HepG2 (cell line): Measurements from ENCODE around the gene KDM4B. TPM values are rescaled to one million over a fixed set of nuclear protein-coding genes. Genes with fewer than 3 reads are reported as not detected.

Experiments used
- ATAD3A ChIP-seq: sonication (generic); formaldehyde crosslinking; IDR thresholded peaks from 2 replicates; pipeline ENCODE4 v1.4.0; 2020; ENCODE audit warnings: missing genetic modification reagents
- ATRX ChIP-seq: sonication (generic); formaldehyde crosslinking; IDR thresholded peaks from 2 replicates; pipeline ENCODE4 v1.4.0; 2020; ENCODE audit warnings: missing genetic modification reagents, borderline replicate concordance
- BORCS8-MEF2B ChIP-seq: sonication (generic); formaldehyde crosslinking; IDR thresholded peaks from 2 replicates; pipeline ENCODE4 v1.8.0; 2022; ENCODE audit warnings: mild to moderate bottlenecking, missing genetic modification reagents
- CCDC6 ChIP-seq: sonication (generic); formaldehyde crosslinking; IDR thresholded peaks from 2 replicates; pipeline ENCODE4 v1.8.1; 2022; ENCODE audit warnings: mild to moderate bottlenecking, missing genetic modification reagents, moderate library complexity
- FOXK1 ChIP-seq: sonication (generic); formaldehyde crosslinking; IDR thresholded peaks from 2 replicates; pipeline ENCODE4 v1.4.0; 2020; ENCODE audit warnings: low read depth, missing genetic modification reagents, borderline replicate concordance
- JUND ChIP-seq: sonication (generic); formaldehyde crosslinking; IDR thresholded peaks from 2 replicates; pipeline ENCODE4 v1.8.0; 2022; ENCODE audit warnings: mild to moderate bottlenecking, missing genetic modification reagents
- NFE2L1 ChIP-seq: sonication (generic); formaldehyde crosslinking; IDR thresholded peaks from 2 replicates; pipeline ENCODE4 v1.4.0; 2020; ENCODE audit warnings: missing genetic modification reagents, mild to moderate bottlenecking, borderline replicate concordance
- RAD51 ChIP-seq: fragments of 450-650 bp; IDR thresholded peaks from 2 replicates; pipeline ENCODE4 v1.6.1; 2016; ENCODE audit warnings: borderline replicate concordance
- SMAD9 ChIP-seq: sonication (generic); formaldehyde crosslinking; IDR thresholded peaks from 2 replicates; pipeline ENCODE4 v1.5.1; 2020; ENCODE audit warnings: mild to moderate bottlenecking, missing genetic modification reagents
- SMARCC2 ChIP-seq: fragments of 450-650 bp; IDR thresholded peaks from 2 replicates; pipeline ENCODE4 v1.6.1; 2017; ENCODE audit warnings: antibody characterized with exemption, mild to moderate bottlenecking
- SP4 ChIP-seq: sonication (generic); formaldehyde crosslinking; IDR thresholded peaks from 2 replicates; pipeline ENCODE4 v1.8.1; 2023; ENCODE audit warnings: mild to moderate bottlenecking, missing genetic modification reagents
- TOPORS ChIP-seq: sonication (generic); formaldehyde crosslinking; IDR thresholded peaks from 2 replicates; pipeline ENCODE4 v1.8.0; 2023; ENCODE audit warnings: mild to moderate bottlenecking, missing genetic modification reagents
- ZKSCAN8 ChIP-seq: IDR thresholded peaks from 2 replicates; pipeline ENCODE4 v1.6.1; 2016; ENCODE audit warnings: borderline replicate concordance, missing genetic modification reagents, missing compliant biosample characterization
- ZNF253 ChIP-seq: sonication (generic); formaldehyde crosslinking; IDR thresholded peaks from 2 replicates; pipeline ENCODE4 v1.8.0; 2022; ENCODE audit warnings: mild to moderate bottlenecking, missing genetic modification reagents, borderline replicate concordance
- ZNF264 ChIP-seq: sonication (generic); formaldehyde crosslinking; IDR thresholded peaks from 2 replicates; pipeline ENCODE4 v1.4.0; 2020; ENCODE audit warnings: missing genetic modification reagents
- ZNF431 ChIP-seq: sonication (generic); formaldehyde crosslinking; IDR thresholded peaks from 2 replicates; pipeline ENCODE4 v1.9.0; 2022; ENCODE audit warnings: missing genetic modification reagents, low read depth, mild to moderate bottlenecking, borderline replicate concordance
- ZNF598 ChIP-seq: sonication (generic); formaldehyde crosslinking; IDR thresholded peaks from 2 replicates; pipeline ENCODE4 v1.5.1; 2020; ENCODE audit warnings: mild to moderate bottlenecking, missing genetic modification reagents, borderline replicate concordance
- ZNF761 ChIP-seq: sonication (generic); formaldehyde crosslinking; conservative IDR thresholded peaks from 2 replicates; pipeline ENCODE4 v1.4.0; 2020; ENCODE audit warnings: mild to moderate bottlenecking, missing genetic modification reagents
- polyA plus RNA-seq, 8 experiments: library from polyadenylated mRNA; depleted of rRNA in 3 of 8; stranded (reverse) in 7 of 8; unstranded in 1 of 8; fragments of >200 nt; fragmentation: Illumina TruSeq in 4 of 8; extraction: Trizol in 4 of 8; gene quantifications; 2 replicates each; pipeline versions ENCODE4 v1.2.1 to v1.2.3, GENCODE V29; 2011 to 2016; ENCODE audit warnings: low read depth in 4 of 8, missing spikeins in 1 of 8, mixed read lengths in 1 of 8; ENCODE audit not compliant: insufficient read depth in 1 of 8
- total RNA-seq, 5 experiments: library from RNA; depleted of rRNA; stranded (reverse); fragments of >200 nt; fragmentation: Illumina TruSeq; extraction: Trizol; gene quantifications; 2 replicates each; pipeline ENCODE4 v1.2.3, GENCODE V29; 2016; ENCODE audit warnings: low read depth in 1 of 5
- TF ChIP-seq, protein P1 (sequence below): sonication (generic); formaldehyde crosslinking; IDR thresholded peaks from 2 replicates; pipeline ENCODE4 v1.9.0; 2021; ENCODE audit warnings: missing genetic modification reagents, mild to moderate bottlenecking, borderline replicate concordance
- TF ChIP-seq, protein P2 (sequence below): sonication (generic); formaldehyde crosslinking; IDR thresholded peaks from 2 replicates; pipeline ENCODE4 v1.5.1; 2020; ENCODE audit warnings: mild to moderate bottlenecking, missing genetic modification reagents
- TF ChIP-seq, protein P3 (sequence below): conservative IDR thresholded peaks from 2 replicates; pipeline ENCODE4 v1.6.1; 2018; ENCODE audit warnings: missing genetic modification reagents
- TF ChIP-seq, protein P4 (sequence below): sonication (generic); formaldehyde crosslinking; IDR thresholded peaks from 2 replicates; pipeline ENCODE4 v1.4.0; 2020; ENCODE audit warnings: missing genetic modification reagents, borderline replicate concordance

The KDM4B gene
- total and polyA plus RNA-seq, 2 of the 13 experiments (the other 11 are each of a cell fraction or from before 2014, with no cell fraction given): 4.9 to 14.6 TPM

DNA sequence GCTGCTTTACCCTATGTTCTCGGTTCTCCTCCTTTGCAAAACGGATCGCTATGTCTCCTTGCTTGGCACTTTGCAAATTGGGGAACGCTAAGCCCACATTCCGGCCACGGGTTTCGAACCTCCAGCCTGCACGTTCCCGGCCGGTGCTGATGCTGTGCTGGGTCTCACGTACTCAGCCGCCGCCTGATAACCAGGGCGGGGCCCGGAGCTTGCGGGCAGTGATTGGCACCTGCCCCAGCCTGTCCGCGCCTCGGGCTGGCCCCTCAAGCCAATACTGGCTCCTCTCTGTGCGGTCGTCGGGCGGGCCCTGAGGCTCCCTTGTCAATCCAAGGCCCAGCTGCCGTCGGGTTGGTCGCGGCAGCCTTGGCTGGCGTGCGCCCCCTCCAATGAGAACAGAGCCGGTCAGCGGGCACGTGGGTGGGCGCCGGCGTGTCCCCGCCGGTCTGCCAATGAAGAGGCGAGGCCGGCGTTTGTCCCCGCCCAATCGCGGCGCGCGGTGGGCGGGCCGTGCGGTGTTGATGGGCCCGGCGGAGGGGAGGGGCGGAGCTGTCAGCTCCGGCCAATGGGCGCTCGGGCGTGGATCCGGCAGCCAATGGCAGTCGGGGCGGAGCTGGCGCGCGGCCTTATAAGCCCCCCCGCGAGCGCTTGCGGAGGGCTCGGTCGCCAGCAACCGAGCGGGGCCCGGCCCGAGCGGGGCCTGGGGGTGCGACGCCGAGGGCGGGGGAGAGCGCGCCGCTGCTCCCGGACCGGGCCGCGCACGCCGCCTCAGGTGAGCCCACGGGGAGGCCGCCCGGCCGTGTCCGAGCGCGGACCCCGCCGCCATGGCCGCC is at the start of gene KDM4B (continued):
- TF ChIP-seq ZKSCAN8 (CRISPR knock-in tag) (no peak; the same call in 1 of the 2 replicates), ZNF431 (CRISPR knock-in tag) (no peak), RAD51 (peak; percentile 90), ZNF761 (0 out of 2 replicates have a peak, but pooled peaks have one; percentile 58), SP4 (CRISPR knock-in tag) (peak; percentile 98), ATRX (CRISPR knock-in tag) (no peak), ATAD3A (no peak), ZNF253 (CRISPR knock-in tag) (no peak), BORCS8-MEF2B (CRISPR knock-in tag) (peak; percentile 18; the same call in 1 of the 2 replicates), CCDC6 (no peak), NFE2L1 (CRISPR knock-in tag) (no peak), SMARCC2 (no peak), ZNF264 (CRISPR knock-in tag) (no peak), TOPORS (CRISPR knock-in tag) (no peak), JUND (no peak), ZNF598 (CRISPR knock-in tag) (peak; percentile 57; the same call in 1 of the 2 replicates), FOXK1 (peak; percentile 81; the same call in 1 of the 2 replicates), SMAD9 (CRISPR knock-in tag) (no peak)
- TF ChIP-seq, protein P1, sequence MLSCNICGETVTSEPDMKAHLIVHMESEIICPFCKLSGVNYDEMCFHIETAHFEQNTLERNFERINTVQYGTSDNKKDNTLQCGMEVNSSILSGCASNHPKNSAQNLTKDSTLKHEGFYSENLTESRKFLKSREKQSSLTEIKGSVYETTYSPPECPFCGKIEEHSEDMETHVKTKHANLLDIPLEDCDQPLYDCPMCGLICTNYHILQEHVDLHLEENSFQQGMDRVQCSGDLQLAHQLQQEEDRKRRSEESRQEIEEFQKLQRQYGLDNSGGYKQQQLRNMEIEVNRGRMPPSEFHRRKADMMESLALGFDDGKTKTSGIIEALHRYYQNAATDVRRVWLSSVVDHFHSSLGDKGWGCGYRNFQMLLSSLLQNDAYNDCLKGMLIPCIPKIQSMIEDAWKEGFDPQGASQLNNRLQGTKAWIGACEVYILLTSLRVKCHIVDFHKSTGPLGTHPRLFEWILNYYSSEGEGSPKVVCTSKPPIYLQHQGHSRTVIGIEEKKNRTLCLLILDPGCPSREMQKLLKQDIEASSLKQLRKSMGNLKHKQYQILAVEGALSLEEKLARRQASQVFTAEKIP (CRISPR knock-in tag): no peak
- TF ChIP-seq, protein P2, sequence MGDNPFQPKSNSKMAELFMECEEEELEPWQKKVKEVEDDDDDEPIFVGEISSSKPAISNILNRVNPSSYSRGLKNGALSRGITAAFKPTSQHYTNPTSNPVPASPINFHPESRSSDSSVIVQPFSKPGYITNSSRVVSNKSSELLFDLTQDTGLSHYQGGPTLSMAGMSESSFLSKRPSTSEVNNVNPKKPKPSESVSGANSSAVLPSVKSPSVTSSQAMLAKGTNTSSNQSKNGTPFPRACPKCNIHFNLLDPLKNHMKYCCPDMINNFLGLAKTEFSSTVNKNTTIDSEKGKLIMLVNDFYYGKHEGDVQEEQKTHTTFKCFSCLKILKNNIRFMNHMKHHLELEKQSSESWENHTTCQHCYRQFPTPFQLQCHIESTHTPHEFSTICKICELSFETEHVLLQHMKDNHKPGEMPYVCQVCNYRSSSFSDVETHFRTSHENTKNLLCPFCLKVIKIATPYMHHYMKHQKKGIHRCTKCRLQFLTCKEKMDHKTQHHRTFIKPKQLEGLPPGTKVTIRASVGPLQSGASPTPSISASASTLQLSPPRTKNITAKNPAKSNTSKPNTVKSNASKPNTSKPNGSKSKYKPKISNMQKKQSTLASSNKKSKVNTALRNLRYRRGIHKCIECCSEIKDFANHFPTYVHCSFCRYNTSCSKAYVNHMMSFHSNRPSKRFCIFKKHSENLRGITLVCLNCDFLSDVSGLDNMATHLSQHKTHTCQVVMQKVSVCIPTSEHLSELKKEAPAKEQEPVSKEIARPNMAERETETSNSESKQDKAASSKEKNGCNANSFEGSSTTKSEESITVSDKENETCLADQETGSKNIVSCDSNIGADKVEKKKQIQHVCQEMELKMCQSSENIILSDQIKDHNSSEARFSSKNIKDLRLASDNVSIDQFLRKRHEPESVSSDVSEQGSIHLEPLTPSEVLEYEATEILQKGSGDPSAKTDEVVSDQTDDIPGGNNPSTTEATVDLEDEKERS: peak; percentile 48; the same call in 1 of the 2 replicates
- TF ChIP-seq, protein P3, sequence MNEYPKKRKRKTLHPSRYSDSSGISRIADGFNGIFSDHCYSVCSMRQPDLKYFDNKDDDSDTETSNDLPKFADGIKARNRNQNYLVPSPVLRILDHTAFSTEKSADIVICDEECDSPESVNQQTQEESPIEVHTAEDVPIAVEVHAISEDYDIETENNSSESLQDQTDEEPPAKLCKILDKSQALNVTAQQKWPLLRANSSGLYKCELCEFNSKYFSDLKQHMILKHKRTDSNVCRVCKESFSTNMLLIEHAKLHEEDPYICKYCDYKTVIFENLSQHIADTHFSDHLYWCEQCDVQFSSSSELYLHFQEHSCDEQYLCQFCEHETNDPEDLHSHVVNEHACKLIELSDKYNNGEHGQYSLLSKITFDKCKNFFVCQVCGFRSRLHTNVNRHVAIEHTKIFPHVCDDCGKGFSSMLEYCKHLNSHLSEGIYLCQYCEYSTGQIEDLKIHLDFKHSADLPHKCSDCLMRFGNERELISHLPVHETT (CRISPR knock-in tag): peak; percentile 60; the same call in 1 of the 2 replicates
- TF ChIP-seq, protein P4, sequence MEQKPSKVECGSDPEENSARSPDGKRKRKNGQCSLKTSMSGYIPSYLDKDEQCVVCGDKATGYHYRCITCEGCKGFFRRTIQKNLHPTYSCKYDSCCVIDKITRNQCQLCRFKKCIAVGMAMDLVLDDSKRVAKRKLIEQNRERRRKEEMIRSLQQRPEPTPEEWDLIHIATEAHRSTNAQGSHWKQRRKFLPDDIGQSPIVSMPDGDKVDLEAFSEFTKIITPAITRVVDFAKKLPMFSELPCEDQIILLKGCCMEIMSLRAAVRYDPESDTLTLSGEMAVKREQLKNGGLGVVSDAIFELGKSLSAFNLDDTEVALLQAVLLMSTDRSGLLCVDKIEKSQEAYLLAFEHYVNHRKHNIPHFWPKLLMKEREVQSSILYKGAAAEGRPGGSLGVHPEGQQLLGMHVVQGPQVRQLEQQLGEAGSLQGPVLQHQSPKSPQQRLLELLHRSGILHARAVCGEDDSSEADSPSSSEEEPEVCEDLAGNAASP (CRISPR knock-in tag): no peak
